Measurements from ENCODE around the gene AARSD1.
"Not testable (repeated sequence)": the region's sequence is repeated elsewhere in the genome, so short reads cannot be mapped to it uniquely, and the experiment has no call there.

AARSD1 gene

GRCh38 chr17:42980766-42981397, 16.6 kb upstream of the AARSD1 start:
- peak; percentile 57 for DNase-seq
- H3K27ac Mint-ChIP-seq, result peak overlapping the region; percentile 98

DNA sequence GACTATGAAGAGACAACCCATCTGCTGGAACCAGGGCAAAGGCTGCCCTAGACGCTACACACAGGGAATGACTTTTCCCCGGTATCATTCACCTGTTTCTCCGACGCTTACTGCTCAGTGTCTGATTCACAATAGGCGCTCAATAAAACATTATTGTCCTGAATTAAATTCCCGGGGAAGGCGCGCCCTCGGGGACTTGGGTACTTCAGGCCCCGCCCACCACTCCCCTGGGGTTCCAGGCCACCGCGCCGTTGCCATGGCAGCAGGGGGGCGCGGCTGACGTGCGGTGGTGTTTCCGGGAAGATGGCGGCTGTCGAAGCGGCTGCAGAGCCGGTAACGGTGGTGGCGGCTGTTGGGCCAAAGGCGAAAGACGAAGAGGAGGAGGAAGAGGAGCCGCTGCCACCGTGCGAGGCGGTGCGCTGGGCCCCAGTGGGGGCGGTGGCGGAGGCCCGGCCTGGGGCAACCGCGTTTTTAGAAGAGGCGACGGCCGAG, 16.1 kb upstream of the AARSD1 start, which contains the start of gene RUNDC1:
Gene RUNDC1, plus strand, starts transcription at position 292 of the 492 bp plus-strand sequence. Its CDS starts 12 bp downstream, at position 304.
- peak; percentile 97 for DNase-seq
- no peaks in the 10 kb centered on the region for H3K27me3 Mint-ChIP-seq (ENCODE audit: low read depth, poor library complexity)
- no peaks in the 10 kb centered on the region for H3K9me3 Mint-ChIP-seq
- H3K27ac Mint-ChIP-seq, result peak within 1 kb of the TSS; percentile 98
- TF ChIP-seq, protein P1, sequence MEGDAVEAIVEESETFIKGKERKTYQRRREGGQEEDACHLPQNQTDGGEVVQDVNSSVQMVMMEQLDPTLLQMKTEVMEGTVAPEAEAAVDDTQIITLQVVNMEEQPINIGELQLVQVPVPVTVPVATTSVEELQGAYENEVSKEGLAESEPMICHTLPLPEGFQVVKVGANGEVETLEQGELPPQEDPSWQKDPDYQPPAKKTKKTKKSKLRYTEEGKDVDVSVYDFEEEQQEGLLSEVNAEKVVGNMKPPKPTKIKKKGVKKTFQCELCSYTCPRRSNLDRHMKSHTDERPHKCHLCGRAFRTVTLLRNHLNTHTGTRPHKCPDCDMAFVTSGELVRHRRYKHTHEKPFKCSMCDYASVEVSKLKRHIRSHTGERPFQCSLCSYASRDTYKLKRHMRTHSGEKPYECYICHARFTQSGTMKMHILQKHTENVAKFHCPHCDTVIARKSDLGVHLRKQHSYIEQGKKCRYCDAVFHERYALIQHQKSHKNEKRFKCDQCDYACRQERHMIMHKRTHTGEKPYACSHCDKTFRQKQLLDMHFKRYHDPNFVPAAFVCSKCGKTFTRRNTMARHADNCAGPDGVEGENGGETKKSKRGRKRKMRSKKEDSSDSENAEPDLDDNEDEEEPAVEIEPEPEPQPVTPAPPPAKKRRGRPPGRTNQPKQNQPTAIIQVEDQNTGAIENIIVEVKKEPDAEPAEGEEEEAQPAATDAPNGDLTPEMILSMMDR (IDR thresholded peaks at IDR 0.05), result no peak
- H3K4me3 Mint-ChIP-seq, result peak within 1 kb of the TSS; percentile 98
- H3K36me3 Mint-ChIP-seq (ENCODE audit: low read depth), result peaks cover 8% of the 10 kb centered on the region
- H3K4me1 Mint-ChIP-seq, result peaks cover 39% of the 10 kb centered on the region

More at GRCh38 chr17:42980766-42981397, 16.6 kb upstream of the AARSD1 start:
- Mint-ChIP-seq H3K4me1 (peaks cover 35% of the 10 kb centered on the region), H3K36me3 (ENCODE audit: low read depth) (peaks cover 14% of the 10 kb centered on the region), H3K27me3 (ENCODE audit: low read depth, poor library complexity) (no peaks in the 10 kb centered on the region), H3K9me3 (no peaks in the 10 kb centered on the region), H3K4me3 (peak overlapping the region; percentile 98)
- TF ChIP-seq, protein P1 (IDR thresholded peaks at IDR 0.05), result no peak

DNA sequence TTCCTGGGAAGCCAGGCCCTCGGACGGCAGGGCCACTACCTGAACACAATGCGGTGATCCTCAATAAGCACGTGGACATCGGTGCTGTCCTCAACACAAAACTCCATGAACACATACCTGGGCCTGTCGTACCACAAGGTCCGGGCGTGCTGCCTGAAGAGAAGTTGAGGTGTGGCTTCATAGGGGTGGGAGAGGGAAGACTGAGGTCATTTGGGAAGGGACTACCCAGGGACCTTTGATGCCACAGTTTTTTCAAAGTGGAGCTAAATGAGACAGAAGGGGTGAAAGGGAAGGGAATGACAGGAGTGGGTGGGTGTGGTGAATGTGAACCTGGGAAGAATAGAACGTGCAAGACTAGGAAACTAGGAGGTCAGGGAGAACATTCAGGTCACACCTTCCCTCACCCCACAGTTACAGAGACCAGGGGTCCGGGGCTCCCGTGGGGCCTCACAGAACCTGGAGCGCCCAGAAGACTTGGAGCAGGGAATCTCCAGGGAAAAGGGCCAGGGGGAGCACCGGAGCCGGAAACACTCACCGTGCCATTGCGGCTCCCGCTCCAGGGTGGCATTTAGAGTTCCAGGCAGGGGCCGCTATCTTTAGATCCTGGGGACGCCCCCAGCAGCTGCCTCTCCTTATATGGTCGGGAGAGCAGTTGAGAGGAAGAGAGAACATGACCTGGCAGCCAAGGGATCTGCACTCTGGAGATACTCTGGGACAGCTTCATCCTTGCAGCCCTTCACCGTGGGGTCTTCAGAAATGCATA, 15.4 kb upstream of the AARSD1 start, which contains the start of gene PTGES3L:
Gene PTGES3L, minus strand, starts transcription at position 570 of the 763 bp plus-strand sequence. Its CDS starts 27 bp downstream, at position 543.
- peaks cover 5% of the 10 kb centered on the region for H3K27me3 Mint-ChIP-seq (ENCODE audit: low read depth, poor library complexity)
- H3K4me3 Mint-ChIP-seq, result peak within 1 kb of the TSS; percentile 98
- peak within 1 kb of the TSS; percentile 98 for H3K27ac Mint-ChIP-seq
- peaks cover 4% of the 10 kb centered on the region for H3K36me3 Mint-ChIP-seq (ENCODE audit: low read depth)
- peaks cover 44% of the 10 kb centered on the region for H3K4me1 Mint-ChIP-seq
- no peaks in the 10 kb centered on the region for H3K9me3 Mint-ChIP-seq
- DNase-seq, result peak; percentile 35
- TF ChIP-seq, protein P1 (IDR thresholded peaks at IDR 0.05), result no peak

DNA sequence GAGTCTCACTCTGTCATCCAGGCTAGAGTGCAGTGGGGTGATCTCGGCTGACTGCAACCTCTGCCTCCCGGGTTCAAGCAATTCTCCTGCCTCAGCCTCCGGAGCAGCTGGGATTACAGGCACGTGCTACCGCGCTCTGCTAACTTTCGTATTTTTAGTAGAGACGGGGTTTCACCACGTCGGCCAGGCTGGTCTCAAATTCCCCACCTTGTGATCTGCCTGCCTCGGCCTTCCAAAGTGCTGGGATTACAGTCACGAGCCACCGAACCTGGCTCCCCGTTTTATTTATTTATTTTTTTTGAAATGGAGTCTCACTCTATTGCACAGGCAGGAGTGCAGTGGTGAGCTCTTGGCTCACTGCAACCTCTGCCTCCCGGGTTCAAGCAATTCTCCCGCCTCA, 11.4 kb upstream of the AARSD1 start:
- DNase-seq; H3K27me3 Mint-ChIP-seq (ENCODE audit: low read depth, poor library complexity); H3K9me3 Mint-ChIP-seq; H3K4me3 Mint-ChIP-seq; H3K36me3 Mint-ChIP-seq (ENCODE audit: low read depth): not testable (repeated sequence)
- Mint-ChIP-seq H3K27ac (peak overlapping the region; percentile 62), H3K4me1 (peaks cover 32% of the 10 kb centered on the region)

DNA sequence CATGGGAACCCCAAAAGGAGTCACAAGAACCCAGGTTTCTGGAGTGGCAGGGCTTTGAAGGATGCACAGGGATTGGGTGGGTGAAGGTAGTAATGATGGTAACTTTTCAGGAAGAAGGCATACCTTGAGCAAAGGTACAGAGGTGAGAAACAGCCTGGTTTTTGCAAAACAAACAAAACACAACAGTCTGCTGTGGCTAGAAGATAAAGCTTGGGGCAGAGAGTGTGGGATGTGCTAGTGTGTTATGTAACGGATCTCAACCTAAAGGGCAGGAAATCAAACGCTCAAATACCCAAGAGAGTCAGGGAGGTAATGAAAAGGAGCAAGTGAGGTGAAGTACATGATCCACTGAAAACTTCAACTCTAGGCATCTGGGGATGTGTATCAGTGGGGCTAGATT, 11.0 kb upstream of the AARSD1 start:
- H3K27ac Mint-ChIP-seq, result peak overlapping the region; percentile 62
- H3K4me3 Mint-ChIP-seq, result no peak overlapping the region
- TF ChIP-seq, protein P1 (IDR thresholded peaks at IDR 0.05), result no peak
- DNase-seq, result no peak
- H3K27me3 Mint-ChIP-seq (ENCODE audit: low read depth, poor library complexity), result peaks cover 5% of the 10 kb centered on the region
- peaks cover 8% of the 10 kb centered on the region for H3K36me3 Mint-ChIP-seq (ENCODE audit: low read depth)
- peaks cover 4% of the 10 kb centered on the region for H3K9me3 Mint-ChIP-seq
- H3K4me1 Mint-ChIP-seq, result peaks cover 30% of the 10 kb centered on the region

- H3K27ac Mint-ChIP-seq; H3K4me3 Mint-ChIP-seq; H3K36me3 Mint-ChIP-seq (ENCODE audit: low read depth); H3K9me3 Mint-ChIP-seq; H3K27me3 Mint-ChIP-seq (ENCODE audit: low read depth, poor library complexity); DNase-seq: not testable (repeated sequence)
- peaks cover 33% of the 10 kb centered on the region for H3K4me1 Mint-ChIP-seq
Measured at GRCh38 chr17:42973323-42973722, 9.1 kb upstream of the AARSD1 start.

All from nephron progenitor cell (in vitro differentiated cells).